WTC11 (cell line): Measurements from ENCODE around the gene ZNF81. TPM values are rescaled to one million over a fixed set of nuclear protein-coding genes. Genes with fewer than 3 reads are reported as not detected.

Source experiments
- ATAC-seq: fragments of 200-7000 bp; cut with Tn5 transposase; 2 replicates; pipeline ENCODE4 v1.10.0; 2021; ENCODE audit warnings: mild to moderate bottlenecking, moderate library complexity
- CTCF ChIA-PET: fragments of 300-600 bp; sonication (Branson Sonifier 250); formaldehyde crosslinking; loops from one replicate; lab custom pipeline; 2021; ENCODE audit warnings: antibody characterized with exemption; lab: Charles Lee
- POLR2A ChIA-PET: fragments of 350-600 bp; sonication (Branson Sonifier 250); formaldehyde crosslinking; loops from one replicate; lab custom pipeline; 2021; ENCODE audit warnings: antibody characterized with exemption; lab: Charles Lee
- DNase-seq: peaks from one replicate; pipeline ENCODE4 v3.0.0; 2021; ENCODE audit warnings: low spot score
- H3K27ac Mint-ChIP-seq: 2 replicates; pipeline ENCODE4 v1.8.0; 2021; ENCODE audit warnings: mixed read lengths
- H3K27me3 Mint-ChIP-seq: 2 replicates; pipeline ENCODE4 v1.8.0; 2021; ENCODE audit warnings: low read depth, mild to moderate bottlenecking, moderate library complexity, mixed read lengths
- H3K36me3 Mint-ChIP-seq: 2 replicates; pipeline ENCODE4 v1.8.0; 2021; ENCODE audit warnings: mixed read lengths
- H3K4me1 Mint-ChIP-seq: 2 replicates; pipeline ENCODE4 v1.8.0; 2022; ENCODE audit warnings: mixed read lengths
- H3K4me3 Mint-ChIP-seq: 2 replicates; pipeline ENCODE4 v1.8.0; 2021; ENCODE audit warnings: mild to moderate bottlenecking, moderate library complexity, mixed read lengths
- H3K9me3 Mint-ChIP-seq: 2 replicates; pipeline ENCODE4 v1.8.0; 2021; ENCODE audit warnings: mixed read lengths
- ELF4 ChIP-seq: sonication (generic); formaldehyde crosslinking; IDR thresholded peaks from 2 replicates; pipeline ENCODE4 v1.8.1; 2022; ENCODE audit warnings: low read depth, mild to moderate bottlenecking, moderate library complexity, missing genetic modification reagents
- FOXK1 ChIP-seq: sonication (generic); formaldehyde crosslinking; IDR thresholded peaks from 2 replicates; pipeline ENCODE4 v1.8.0; 2022; ENCODE audit warnings: mild to moderate bottlenecking, moderate library complexity, missing genetic modification reagents
- HMGA2 ChIP-seq: fragments of 250-450 bp; sonication (Bioruptor Pico); IDR thresholded peaks from 2 replicates; pipeline ENCODE4 v1.4.0; 2021; ENCODE audit warnings: mild to moderate bottlenecking, moderate library complexity
- NFYB ChIP-seq: sonication (generic); formaldehyde crosslinking; conservative IDR thresholded peaks from 2 replicates; pipeline ENCODE4 v1.8.0; 2022; ENCODE audit warnings: low read depth, missing genetic modification reagents
- PRRX2 ChIP-seq: fragments of 250-450 bp; sonication (Bioruptor Pico); IDR thresholded peaks from 2 replicates; pipeline ENCODE4 v1.8.0; 2021; ENCODE audit warnings: mild to moderate bottlenecking
- SMAD4 ChIP-seq: sonication (generic); formaldehyde crosslinking; IDR thresholded peaks from 2 replicates; pipeline ENCODE4 v1.8.0; 2022; ENCODE audit warnings: mild to moderate bottlenecking, missing genetic modification reagents
- SP1 ChIP-seq: sonication (generic); formaldehyde crosslinking; conservative IDR thresholded peaks from 2 replicates; pipeline ENCODE4 v1.8.1; 2022; ENCODE audit warnings: missing genetic modification reagents
- TEAD4 ChIP-seq: sonication (generic); formaldehyde crosslinking; IDR thresholded peaks from 2 replicates; pipeline ENCODE4 v1.8.0; 2022; ENCODE audit warnings: mild to moderate bottlenecking, missing genetic modification reagents
- ZNF263 ChIP-seq: sonication (generic); formaldehyde crosslinking; IDR thresholded peaks from 2 replicates; pipeline ENCODE4 v1.8.1; 2022; ENCODE audit warnings: low read depth, mild to moderate bottlenecking, moderate library complexity, missing genetic modification reagents
- ZNF416 ChIP-seq: fragments of 250-450 bp; sonication (Bioruptor Pico); IDR thresholded peaks from 2 replicates; pipeline ENCODE4 v1.9.0; 2021; ENCODE audit warnings: mild to moderate bottlenecking, inconsistent platforms
- total RNA-seq: library from RNA; stranded (reverse); gene quantifications from 3 replicates; pipeline ENCODE4 v1.2.3, GENCODE V29; 2021
- TF ChIP-seq, protein P1 (sequence below): sonication (generic); formaldehyde crosslinking; IDR thresholded peaks from 2 replicates; pipeline ENCODE4 v1.8.0; 2023; ENCODE audit warnings: missing genetic modification reagents, mild to moderate bottlenecking, borderline replicate concordance
- TF ChIP-seq, protein P2 (sequence below): sonication (generic); formaldehyde crosslinking; IDR thresholded peaks from 2 replicates; pipeline ENCODE4 v1.8.1; 2023; ENCODE audit warnings: mild to moderate bottlenecking, missing genetic modification reagents, moderate library complexity
- TF ChIP-seq, protein P3 (sequence below): fragments of 250-450 bp; sonication (Bioruptor Pico); conservative IDR thresholded peaks from 2 replicates; pipeline ENCODE4 v1.9.0; 2021; ENCODE audit warnings: mild to moderate bottlenecking
- TF ChIP-seq, protein P4 (sequence below): sonication (generic); formaldehyde crosslinking; IDR thresholded peaks from 2 replicates; pipeline ENCODE4 v1.8.0; 2022; ENCODE audit warnings: missing genetic modification reagents
- TF ChIP-seq, protein P5 (sequence below): fragments of 250-450 bp; sonication (Bioruptor Pico); IDR thresholded peaks from 2 replicates; pipeline ENCODE4 v1.9.0; 2021; ENCODE audit warnings: mild to moderate bottlenecking, borderline replicate concordance
- TF ChIP-seq, protein P6 (sequence below): fragments of 200-600 bp; IDR thresholded peaks from 2 replicates; pipeline ENCODE4 v1.8.0; 2022; ENCODE audit warnings: antibody characterized with exemption
- TF ChIP-seq, protein P7 (sequence below): sonication (generic); formaldehyde crosslinking; IDR thresholded peaks from 2 replicates; pipeline ENCODE4 v1.8.0; 2023; ENCODE audit warnings: mild to moderate bottlenecking, missing genetic modification reagents

The ZNF81 gene
- total RNA-seq, 1 experiment from 2014 or later, result 12.0 TPM

DNA sequence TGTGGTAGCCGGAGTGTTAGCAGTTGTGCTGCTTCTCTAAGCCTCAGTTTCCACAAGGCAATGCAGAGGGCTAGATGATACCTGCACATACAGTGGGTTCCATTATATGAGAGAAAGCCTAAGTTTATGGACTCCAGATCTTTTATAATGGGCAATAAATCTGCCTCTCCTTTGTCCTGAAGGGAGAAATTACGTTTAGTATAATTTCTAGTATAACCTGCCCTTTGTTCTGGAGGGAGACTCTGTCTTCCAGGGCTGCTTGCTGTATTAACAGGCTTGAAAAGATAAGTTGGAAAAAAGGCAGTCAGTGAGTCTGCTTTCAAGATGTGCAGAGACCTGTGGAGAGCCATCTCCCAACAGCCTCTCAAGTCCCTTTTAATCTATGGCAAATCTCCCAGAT lies 42.8 kb downstream of the ZNF81 start:
- DNase-seq, result no peak
- CTCF ChIA-PET, result no interaction called here
- POLR2A ChIA-PET, result no interaction called here
- no peak overlapping the region for H3K27ac Mint-ChIP-seq
- peaks cover 44% of the 10 kb centered on the region for H3K36me3 Mint-ChIP-seq
- H3K9me3 Mint-ChIP-seq, result peaks cover 26% of the 10 kb centered on the region
- H3K27me3 Mint-ChIP-seq, result no peaks in the 10 kb centered on the region; the same call in 1 of the 2 replicates
- peaks cover 6% of the 10 kb centered on the region for H3K4me1 Mint-ChIP-seq
- ATAC-seq, result no peak
- H3K4me3 Mint-ChIP-seq, result no peak overlapping the region
- TF ChIP-seq, protein P1, sequence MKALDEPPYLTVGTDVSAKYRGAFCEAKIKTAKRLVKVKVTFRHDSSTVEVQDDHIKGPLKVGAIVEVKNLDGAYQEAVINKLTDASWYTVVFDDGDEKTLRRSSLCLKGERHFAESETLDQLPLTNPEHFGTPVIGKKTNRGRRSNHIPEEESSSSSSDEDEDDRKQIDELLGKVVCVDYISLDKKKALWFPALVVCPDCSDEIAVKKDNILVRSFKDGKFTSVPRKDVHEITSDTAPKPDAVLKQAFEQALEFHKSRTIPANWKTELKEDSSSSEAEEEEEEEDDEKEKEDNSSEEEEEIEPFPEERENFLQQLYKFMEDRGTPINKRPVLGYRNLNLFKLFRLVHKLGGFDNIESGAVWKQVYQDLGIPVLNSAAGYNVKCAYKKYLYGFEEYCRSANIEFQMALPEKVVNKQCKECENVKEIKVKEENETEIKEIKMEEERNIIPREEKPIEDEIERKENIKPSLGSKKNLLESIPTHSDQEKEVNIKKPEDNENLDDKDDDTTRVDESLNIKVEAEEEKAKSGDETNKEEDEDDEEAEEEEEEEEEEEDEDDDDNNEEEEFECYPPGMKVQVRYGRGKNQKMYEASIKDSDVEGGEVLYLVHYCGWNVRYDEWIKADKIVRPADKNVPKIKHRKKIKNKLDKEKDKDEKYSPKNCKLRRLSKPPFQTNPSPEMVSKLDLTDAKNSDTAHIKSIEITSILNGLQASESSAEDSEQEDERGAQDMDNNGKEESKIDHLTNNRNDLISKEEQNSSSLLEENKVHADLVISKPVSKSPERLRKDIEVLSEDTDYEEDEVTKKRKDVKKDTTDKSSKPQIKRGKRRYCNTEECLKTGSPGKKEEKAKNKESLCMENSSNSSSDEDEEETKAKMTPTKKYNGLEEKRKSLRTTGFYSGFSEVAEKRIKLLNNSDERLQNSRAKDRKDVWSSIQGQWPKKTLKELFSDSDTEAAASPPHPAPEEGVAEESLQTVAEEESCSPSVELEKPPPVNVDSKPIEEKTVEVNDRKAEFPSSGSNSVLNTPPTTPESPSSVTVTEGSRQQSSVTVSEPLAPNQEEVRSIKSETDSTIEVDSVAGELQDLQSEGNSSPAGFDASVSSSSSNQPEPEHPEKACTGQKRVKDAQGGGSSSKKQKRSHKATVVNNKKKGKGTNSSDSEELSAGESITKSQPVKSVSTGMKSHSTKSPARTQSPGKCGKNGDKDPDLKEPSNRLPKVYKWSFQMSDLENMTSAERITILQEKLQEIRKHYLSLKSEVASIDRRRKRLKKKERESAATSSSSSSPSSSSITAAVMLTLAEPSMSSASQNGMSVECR (CRISPR knock-in tag), result no peak
- TF ChIP-seq ELF4 (CRISPR knock-in tag) (no peak), PRRX2 (CRISPR knock-in tag) (no peak), SMAD4 (CRISPR knock-in tag) (no peak), FOXK1 (CRISPR knock-in tag) (no peak), ZNF416 (CRISPR knock-in tag) (no peak), NFYB (no peak), SP1 (no peak), HMGA2 (no peak), TEAD4 (CRISPR knock-in tag) (no peak), ZNF263 (CRISPR knock-in tag) (no peak)
- TF ChIP-seq, protein P2, sequence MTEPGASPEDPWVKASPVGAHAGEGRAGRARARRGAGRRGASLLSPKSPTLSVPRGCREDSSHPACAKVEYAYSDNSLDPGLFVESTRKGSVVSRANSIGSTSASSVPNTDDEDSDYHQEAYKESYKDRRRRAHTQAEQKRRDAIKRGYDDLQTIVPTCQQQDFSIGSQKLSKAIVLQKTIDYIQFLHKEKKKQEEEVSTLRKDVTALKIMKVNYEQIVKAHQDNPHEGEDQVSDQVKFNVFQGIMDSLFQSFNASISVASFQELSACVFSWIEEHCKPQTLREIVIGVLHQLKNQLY (CRISPR knock-in tag), result no peak
- TF ChIP-seq, protein P3, sequence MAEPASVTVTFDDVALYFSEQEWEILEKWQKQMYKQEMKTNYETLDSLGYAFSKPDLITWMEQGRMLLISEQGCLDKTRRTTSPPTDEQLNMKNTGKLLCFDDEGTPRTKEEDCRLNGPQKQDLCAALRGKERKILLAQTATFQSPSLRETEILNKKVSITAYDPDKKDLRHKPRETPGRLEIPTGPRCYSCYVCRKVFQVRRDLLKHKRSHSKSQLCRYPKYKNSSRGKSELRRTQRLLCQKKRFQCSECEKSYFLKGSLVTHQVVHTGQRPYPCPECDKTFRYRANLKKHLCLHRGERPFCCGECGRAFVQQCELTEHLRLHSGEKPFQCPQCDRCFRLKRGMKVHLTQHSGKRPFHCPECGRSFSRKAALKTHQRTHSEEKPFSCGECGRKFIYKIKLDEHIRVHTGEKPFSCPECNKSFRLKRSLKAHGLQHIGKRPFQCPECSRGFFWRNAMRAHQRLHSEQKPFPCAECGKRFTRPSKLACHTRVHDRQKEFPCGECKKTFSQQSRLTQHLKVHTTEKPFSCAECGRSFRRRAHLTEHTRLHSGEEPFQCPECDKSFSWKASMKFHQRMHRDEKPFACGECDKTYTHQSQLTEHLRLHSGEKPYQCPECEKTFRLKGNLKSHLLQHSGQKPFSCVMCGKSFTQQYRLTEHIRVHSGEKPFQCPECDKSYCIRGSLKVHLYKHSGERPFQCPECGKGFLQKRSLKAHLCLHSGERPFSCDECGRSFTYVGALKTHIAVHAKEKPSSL (CRISPR knock-in tag), result no peak
- TF ChIP-seq, protein P4, sequence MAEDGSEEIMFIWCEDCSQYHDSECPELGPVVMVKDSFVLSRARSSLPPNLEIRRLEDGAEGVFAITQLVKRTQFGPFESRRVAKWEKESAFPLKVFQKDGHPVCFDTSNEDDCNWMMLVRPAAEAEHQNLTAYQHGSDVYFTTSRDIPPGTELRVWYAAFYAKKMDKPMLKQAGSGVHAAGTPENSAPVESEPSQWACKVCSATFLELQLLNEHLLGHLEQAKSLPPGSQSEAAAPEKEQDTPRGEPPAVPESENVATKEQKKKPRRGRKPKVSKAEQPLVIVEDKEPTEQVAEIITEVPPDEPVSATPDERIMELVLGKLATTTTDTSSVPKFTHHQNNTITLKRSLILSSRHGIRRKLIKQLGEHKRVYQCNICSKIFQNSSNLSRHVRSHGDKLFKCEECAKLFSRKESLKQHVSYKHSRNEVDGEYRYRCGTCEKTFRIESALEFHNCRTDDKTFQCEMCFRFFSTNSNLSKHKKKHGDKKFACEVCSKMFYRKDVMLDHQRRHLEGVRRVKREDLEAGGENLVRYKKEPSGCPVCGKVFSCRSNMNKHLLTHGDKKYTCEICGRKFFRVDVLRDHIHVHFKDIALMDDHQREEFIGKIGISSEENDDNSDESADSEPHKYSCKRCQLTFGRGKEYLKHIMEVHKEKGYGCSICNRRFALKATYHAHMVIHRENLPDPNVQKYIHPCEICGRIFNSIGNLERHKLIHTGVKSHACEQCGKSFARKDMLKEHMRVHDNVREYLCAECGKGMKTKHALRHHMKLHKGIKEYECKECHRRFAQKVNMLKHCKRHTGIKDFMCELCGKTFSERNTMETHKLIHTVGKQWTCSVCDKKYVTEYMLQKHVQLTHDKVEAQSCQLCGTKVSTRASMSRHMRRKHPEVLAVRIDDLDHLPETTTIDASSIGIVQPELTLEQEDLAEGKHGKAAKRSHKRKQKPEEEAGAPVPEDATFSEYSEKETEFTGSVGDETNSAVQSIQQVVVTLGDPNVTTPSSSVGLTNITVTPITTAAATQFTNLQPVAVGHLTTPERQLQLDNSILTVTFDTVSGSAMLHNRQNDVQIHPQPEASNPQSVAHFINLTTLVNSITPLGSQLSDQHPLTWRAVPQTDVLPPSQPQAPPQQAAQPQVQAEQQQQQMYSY, result no peak
- TF ChIP-seq, protein P5, sequence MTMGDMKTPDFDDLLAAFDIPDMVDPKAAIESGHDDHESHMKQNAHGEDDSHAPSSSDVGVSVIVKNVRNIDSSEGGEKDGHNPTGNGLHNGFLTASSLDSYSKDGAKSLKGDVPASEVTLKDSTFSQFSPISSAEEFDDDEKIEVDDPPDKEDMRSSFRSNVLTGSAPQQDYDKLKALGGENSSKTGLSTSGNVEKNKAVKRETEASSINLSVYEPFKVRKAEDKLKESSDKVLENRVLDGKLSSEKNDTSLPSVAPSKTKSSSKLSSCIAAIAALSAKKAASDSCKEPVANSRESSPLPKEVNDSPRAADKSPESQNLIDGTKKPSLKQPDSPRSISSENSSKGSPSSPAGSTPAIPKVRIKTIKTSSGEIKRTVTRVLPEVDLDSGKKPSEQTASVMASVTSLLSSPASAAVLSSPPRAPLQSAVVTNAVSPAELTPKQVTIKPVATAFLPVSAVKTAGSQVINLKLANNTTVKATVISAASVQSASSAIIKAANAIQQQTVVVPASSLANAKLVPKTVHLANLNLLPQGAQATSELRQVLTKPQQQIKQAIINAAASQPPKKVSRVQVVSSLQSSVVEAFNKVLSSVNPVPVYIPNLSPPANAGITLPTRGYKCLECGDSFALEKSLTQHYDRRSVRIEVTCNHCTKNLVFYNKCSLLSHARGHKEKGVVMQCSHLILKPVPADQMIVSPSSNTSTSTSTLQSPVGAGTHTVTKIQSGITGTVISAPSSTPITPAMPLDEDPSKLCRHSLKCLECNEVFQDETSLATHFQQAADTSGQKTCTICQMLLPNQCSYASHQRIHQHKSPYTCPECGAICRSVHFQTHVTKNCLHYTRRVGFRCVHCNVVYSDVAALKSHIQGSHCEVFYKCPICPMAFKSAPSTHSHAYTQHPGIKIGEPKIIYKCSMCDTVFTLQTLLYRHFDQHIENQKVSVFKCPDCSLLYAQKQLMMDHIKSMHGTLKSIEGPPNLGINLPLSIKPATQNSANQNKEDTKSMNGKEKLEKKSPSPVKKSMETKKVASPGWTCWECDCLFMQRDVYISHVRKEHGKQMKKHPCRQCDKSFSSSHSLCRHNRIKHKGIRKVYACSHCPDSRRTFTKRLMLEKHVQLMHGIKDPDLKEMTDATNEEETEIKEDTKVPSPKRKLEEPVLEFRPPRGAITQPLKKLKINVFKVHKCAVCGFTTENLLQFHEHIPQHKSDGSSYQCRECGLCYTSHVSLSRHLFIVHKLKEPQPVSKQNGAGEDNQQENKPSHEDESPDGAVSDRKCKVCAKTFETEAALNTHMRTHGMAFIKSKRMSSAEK, result no peak
- TF ChIP-seq, protein P6, sequence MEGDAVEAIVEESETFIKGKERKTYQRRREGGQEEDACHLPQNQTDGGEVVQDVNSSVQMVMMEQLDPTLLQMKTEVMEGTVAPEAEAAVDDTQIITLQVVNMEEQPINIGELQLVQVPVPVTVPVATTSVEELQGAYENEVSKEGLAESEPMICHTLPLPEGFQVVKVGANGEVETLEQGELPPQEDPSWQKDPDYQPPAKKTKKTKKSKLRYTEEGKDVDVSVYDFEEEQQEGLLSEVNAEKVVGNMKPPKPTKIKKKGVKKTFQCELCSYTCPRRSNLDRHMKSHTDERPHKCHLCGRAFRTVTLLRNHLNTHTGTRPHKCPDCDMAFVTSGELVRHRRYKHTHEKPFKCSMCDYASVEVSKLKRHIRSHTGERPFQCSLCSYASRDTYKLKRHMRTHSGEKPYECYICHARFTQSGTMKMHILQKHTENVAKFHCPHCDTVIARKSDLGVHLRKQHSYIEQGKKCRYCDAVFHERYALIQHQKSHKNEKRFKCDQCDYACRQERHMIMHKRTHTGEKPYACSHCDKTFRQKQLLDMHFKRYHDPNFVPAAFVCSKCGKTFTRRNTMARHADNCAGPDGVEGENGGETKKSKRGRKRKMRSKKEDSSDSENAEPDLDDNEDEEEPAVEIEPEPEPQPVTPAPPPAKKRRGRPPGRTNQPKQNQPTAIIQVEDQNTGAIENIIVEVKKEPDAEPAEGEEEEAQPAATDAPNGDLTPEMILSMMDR, result no peak
- TF ChIP-seq, protein P7, sequence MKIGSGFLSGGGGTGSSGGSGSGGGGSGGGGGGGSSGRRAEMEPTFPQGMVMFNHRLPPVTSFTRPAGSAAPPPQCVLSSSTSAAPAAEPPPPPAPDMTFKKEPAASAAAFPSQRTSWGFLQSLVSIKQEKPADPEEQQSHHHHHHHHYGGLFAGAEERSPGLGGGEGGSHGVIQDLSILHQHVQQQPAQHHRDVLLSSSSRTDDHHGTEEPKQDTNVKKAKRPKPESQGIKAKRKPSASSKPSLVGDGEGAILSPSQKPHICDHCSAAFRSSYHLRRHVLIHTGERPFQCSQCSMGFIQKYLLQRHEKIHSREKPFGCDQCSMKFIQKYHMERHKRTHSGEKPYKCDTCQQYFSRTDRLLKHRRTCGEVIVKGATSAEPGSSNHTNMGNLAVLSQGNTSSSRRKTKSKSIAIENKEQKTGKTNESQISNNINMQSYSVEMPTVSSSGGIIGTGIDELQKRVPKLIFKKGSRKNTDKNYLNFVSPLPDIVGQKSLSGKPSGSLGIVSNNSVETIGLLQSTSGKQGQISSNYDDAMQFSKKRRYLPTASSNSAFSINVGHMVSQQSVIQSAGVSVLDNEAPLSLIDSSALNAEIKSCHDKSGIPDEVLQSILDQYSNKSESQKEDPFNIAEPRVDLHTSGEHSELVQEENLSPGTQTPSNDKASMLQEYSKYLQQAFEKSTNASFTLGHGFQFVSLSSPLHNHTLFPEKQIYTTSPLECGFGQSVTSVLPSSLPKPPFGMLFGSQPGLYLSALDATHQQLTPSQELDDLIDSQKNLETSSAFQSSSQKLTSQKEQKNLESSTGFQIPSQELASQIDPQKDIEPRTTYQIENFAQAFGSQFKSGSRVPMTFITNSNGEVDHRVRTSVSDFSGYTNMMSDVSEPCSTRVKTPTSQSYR (CRISPR knock-in tag), result no peak
